ENCODE data around the gene CYP4F2.
"Not testable (repeated sequence)": the region's sequence is repeated elsewhere in the genome, so short reads cannot be mapped to it uniquely, and the experiment has no call there.

Gene CYP4F2

DNA sequence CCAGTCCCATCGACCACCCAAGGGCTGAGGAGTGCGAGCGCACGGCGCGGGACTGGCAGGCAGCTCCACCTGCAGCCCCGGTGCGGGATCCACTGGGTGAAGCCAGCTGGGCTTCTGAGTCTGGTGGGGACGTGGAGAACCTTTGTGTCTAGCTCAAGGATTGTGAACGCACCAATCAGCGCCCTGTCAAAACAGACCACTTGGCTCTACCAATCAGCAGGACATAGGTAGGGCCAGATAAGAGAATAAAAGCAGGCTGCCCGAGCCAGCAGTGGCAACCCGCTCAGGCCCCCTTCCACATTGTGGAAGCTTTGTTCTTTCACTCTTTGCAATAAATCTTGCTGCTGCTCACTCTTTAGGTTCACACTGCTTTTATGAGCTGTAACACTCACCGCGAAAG lies 2.2 kb upstream of the CYP4F2 start:
- DNase-seq (ENCODE audit: low read depth), result not testable (repeated sequence)

DNA sequence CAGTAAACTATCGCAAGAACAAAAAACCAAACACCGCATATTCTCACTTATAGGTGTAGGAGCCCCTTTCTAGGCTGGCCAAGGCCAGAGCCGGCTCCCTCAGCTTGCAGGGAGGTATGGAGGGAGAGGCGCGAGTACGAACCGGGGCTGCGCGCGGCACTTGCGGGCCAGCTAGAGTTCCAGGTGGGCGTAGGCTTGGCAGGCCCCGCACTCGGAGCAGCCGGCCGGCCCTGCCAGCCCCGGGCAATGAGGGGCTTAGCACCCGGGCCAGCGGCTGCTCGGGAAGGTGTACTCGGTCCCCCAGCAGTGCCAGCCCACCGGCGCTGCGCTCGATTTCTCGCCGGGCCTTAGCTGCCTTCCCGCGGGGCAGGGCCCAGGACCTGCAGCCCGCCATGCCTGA lies 1.7 kb upstream of the CYP4F2 start:
- not testable (repeated sequence) for DNase-seq (ENCODE audit: low read depth)

DNA sequence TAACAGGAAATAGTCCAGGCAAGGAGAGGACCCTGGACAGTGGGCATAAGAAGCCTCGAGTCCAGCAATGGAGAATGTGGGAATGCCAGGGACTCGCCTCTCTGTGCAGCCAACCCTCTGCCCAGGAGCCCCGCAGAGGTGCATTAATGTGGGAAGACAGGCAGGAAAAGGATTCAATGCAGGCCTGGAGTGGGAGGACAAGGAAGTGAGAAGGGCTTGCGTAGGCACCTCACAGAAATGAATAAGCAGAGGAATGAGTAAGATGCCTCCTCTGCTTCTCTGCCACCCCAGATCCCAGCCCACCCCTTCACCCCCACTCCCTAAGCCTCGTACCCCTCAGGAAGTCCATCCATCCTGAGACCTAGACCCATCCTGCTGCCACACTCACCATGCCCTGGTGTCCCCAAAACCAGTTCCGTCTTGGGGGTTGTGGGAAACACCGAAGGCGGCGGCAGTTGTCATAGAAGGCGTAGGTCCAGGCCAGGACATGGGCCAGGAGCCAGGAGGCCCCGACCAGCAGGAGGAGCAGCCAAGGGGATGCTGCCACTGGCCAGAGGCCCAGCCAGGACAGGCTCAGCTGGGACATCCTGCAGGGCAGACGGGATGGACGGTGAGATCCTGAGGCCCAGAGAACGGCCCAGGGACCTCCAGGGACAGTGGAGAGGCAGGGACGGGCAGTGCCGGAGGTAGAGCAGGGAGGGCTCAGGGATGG lies 692 bp downstream of the CYP4F2 start:
- no peak for DNase-seq (ENCODE audit: low read depth)

DNA sequence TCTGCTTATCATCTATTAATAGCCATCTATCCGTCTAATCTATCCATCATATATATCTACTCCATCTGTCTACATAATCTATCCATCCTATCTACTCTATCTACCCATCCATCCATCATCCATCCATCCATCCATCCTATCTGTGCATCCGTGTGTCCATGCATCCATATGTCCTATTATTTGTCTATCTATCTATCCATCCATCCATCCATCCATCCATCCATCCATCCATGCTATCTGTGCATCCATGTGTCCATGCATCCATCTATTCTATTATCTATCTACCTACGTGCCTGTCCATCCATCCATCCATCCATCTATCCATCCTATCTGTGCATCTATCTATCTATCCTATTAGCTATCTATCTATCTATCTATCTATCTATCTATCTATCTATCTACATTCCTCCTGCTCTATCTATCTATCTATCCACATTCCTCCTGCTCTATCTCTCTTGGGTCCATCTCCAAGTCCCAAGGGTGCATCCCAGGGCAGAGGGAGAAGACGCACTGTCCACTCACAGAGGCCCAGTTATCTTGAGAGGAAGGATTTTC lies 1.9 kb downstream of the CYP4F2 start:
- no peak for DNase-seq (ENCODE audit: low read depth)

DNA sequence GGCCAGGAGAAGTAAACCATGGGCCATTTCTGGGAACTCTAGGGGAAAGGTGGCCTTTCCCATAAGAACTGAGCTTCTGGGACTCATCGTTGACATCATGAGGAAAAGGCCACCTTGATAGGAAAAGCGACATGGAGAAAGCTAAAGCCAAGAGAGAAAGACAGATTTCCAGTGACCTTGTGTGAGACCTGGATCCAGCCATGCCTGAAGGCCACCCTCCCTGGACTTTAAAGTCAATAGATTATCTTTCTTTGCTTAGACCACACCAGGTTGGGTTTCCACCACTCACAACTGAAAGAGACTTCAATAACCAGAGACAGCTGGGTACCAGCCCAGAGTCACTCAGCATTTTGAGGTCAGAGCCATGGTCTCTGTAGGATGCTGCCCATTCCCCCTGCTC lies 3.5 kb downstream of the CYP4F2 start:
- no peak for DNase-seq (ENCODE audit: low read depth)

DNA sequence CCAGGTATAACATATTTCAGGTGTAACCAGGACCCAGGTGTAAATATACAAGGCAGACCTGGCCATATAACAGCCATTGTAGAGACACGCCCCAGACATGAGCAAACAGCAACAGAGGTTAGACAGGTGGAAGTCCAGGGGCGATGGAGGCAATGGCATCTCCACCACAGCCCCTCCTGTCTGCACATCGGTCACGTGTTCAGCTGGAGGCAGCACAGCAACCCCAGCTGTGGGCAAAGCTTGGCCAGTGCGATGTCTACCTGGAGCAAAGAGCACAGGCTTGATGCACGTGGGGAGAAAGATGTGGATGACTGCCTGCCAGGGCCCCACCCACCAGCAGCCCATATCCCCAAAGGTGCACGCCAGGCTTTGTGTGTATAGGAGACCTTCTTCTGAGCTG lies 4.4 kb downstream of the CYP4F2 start:
- no peak for DNase-seq (ENCODE audit: low read depth)

DNA sequence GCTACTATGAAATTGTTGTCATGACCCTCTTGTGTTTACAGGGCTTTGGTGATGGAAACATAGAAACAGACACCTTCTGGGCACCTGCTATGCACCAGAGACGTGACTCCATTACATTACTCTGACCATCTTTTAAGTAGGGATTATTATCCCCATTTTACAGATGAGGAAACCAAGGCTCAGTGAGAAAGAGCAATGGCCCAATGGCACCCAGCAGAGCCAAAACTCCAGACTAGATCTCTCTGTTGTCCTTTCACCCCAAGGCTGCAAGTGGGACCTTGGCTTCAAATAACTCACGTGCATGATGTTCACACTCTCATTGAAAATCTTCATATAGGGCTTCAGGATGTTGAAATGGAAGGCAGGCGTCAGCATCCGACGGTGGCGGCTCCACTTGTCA lies 5.9 kb downstream of the CYP4F2 start:
- DNase-seq (ENCODE audit: low read depth), result no peak

DNA sequence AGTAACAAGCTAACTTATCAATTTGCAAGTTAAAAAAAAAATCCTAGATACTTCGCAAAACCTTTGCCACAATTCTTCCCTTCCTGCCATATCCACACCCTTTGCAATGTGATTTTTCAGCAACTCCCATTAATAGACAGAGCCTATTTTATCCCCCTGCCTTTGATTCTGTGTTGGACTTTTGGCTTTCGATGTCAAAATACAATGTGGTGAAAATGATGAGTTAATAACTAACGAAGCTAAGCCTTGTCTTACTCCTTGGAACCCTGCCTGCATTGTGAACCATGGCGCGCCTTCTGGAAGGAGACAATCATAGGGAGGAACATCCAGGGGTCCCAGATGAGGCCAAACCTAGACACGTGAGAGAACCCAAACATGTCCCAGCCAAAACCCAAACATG lies 6.4 kb downstream of the CYP4F2 start:
- DNase-seq (ENCODE audit: low read depth), result no peak

DNA sequence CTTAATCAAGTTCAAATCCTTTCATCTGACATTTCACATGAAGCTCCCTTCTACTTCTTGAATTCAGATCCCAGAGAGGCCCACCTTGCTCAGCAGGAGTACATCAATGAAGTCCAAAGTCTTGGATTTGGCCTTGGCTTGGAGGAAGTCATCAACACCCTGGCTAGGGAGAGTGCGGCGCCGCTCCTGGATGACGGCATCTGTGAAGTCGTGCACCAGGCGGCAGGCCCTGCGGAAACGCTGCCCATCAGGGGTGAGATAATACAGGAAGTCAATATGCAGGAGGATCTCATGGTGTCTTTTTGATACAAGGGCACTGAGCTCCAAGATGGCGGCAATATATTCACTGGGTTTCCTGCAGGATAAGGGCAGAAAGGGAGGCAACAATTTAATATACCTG lies 8.5 kb downstream of the CYP4F2 start:
- not testable (repeated sequence) for DNase-seq (ENCODE audit: low read depth)

DNA sequence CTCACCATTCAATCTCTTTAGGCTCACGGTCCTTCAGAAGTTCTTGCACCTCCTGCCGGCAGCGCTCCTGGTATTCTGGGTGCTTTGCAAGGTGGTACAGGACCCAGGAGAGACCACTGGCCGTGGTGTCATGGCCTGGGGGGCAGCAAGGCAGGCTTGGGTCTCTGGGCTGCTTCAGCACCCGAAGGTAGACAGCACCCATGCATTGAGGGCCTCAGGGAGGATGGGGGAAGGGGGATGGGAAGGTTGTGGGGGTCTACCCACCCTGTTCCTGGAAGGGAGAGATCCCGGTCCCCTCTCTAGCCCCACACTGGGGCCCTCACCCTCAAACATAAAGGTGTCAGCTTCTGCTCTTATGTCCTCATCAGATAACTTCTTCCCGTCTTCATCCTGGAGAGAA lies 12.0 kb downstream of the CYP4F2 start:
- DNase-seq (ENCODE audit: low read depth), result no peak

DNA sequence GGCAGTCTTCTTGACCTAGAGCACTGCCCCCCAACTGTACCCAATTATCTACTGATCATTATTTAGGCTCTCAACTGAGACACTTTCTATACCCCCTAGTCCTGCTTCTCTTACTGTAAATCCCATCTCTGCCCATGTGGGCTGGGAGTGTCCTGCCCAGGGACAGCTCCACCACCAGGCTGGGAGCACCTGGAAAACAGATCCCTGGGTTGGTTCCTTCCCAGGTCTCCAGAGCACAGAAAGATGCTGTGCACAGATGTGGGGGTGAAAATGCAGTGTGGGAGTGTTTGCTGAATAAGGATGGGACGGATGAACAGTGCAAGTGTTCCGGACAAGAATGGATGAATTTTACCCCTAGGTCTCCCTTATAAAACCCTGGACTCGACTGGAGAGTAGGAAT lies 12.7 kb downstream of the CYP4F2 start:
- DNase-seq (ENCODE audit: low read depth), result no peak

DNA sequence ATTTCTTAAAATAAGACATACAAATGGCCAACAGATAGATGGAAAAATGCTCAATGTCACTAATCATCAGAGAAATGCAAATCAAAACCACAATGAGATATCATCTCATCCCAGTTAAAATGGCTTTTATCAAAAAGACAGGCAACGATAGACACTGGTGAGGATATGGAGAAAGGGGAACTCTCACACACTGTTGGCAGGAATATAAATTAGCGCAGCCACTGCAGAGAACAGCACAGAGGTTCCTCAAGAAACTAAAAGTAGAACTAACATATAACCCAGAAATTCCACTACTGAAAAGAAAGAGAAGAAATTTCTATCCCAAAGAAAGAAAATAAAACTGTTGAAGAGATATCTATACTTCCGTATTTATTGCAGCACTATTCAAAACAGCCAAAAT lies 14.5 kb downstream of the CYP4F2 start:
- DNase-seq (ENCODE audit: low read depth), result not testable (repeated sequence)

DNA sequence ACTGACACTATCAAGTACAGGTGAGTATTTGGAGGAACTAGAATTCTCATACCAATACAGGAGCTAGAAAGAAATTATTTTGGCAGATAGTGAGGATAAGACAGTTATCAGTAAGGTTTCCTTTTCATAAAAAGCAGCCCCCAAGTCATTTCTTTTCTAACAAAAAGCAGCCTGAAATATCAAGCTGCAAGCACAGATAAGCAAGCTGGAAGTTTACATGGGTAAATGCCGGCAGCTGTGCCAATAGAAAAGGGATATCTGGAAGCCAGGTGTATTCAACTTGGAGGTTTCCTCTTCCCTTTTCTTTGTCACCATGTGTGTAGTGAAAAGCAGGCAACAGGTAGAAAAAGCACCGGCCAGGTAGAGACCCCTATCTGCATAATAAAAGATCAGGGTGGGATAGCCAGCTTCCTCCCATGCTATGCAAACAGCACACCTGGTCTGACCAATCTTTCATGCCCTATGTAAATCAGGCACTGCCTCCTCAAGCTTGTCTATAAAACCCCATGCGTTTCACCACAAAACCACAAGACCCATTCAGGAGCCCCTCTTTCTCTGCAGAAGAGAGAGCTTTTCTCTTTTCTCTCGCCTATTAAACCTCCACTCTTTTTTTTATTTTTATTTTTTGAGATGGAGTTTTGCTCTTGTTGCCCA lies 22.9 kb downstream of the CYP4F2 start:
- no peak for DNase-seq (ENCODE audit: low read depth)

DNA sequence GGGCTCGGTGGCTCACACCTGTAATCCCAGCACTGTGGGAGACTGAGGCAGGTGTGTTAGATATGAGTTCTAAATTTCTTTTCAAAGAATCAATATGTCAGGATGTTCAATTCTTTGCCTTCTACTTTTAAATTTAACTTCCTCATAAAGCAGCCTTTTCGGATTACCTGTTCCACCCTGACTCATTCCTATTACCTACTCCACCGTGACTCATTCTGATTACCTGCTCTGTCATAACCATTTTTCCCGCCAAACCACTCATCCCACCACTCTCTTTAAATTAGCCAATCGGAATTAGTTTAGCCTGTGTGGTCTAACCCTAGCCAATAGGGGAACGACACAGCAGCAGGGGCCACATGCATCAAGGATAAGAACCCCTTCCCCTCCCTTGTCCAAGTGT lies 24.1 kb downstream of the CYP4F2 start:
- not testable (repeated sequence) for DNase-seq (ENCODE audit: low read depth)

DNA sequence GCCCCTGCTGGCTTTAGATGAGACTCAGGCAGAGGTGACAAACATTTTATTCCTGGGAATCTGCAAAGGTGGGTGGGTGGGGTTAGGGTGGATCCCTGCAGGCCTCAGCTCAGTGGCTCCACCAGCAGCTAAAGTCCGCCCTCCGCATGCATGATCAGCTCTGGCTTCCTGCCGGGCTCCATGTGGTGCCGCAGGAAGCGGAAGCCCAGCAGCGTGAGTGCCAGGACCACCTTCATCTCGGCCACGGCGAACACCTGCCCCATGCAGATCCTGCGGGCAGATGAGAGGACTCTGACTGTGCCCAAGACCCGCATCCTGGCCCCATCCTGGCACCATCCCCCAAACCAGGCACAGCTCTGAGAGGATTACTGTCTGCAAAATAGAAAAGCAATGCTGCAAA lies 26.3 kb downstream of the CYP4F2 start:
- DNase-seq (ENCODE audit: low read depth), result no peak

DNA sequence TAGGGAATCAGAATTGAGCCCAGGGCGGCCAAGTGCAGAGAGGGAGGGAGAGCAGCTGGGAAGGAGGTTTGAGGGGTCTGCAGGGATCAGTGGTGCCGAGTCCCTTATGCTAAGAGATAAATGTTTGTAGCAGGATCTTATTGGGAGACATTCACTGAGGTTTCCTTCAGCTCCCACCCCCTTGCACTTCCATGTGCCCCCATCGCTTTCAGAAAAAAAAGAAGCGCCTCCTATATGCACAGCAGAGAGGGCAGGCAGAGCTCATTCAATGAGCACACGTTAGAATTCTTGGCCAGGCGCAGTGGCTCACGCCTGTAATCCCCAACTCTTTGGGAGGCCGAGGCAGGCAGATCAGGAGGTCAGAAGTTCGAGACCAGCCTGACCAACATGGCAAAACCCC lies 28.0 kb downstream of the CYP4F2 start:
- DNase-seq (ENCODE audit: low read depth), result no peak

DNA sequence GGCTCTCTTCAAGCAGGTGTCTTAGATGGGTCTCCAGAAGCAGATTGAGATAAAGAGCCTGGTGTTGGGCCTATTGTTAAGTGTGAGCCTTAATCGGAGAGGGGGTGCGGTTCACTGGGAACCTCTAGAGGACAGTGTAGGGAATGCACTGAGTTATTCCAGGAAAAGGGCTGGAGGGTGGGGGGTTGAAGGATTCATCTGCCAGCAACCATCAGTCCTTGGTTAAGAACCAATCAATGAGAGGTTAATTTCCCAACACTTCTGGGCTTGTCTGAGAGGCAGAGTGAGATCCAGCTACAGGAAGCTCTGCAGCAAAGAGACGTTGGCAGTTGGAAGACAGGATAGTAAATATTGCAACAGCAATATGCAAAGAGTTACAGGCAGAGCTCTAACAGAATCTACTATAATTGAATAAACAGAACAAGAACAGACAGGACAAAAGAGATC lies 28.7 kb downstream of the CYP4F2 start:
- no peak for DNase-seq (ENCODE audit: low read depth)

DNA sequence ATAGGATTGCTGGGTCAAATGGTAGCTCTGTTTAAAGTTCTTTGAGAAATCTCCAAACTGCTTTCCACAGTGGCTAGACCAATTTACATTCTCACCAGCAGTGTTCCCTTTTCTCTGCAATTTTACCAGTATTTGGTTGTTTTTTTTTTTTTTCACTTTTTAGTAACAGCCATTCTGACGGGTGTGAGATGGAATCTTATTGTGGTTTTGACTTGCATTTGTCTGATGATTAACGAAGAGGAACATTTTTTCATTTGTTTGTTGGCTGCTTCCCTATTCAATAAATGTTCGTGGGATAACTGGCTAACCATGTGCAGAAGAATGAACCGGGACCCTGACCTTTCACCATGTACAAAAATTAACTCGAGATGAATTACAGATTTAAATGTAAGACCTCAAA lies 31.2 kb downstream of the CYP4F2 start:
- DNase-seq (ENCODE audit: low read depth), result no peak

DNA sequence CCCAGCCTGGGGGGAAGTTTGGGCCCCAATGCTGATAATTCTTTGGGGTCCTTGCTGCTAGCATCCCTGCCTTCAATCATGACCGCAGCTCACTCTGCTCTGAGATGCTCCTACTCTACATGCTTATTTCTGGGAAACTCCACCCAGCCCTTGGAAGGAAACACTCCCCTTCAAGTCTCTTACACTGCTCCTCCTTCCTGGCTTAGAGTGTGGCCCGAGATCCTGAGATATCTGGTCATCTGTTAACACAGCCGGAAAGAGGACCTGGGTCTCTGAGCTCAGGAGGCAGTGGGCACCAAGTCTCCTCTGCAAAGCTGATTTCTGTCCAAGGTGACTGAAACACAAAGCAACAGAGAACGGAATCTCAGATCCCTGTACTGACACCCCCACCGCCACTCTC lies 33.0 kb downstream of the CYP4F2 start:
- DNase-seq (ENCODE audit: low read depth), result no peak

DNA sequence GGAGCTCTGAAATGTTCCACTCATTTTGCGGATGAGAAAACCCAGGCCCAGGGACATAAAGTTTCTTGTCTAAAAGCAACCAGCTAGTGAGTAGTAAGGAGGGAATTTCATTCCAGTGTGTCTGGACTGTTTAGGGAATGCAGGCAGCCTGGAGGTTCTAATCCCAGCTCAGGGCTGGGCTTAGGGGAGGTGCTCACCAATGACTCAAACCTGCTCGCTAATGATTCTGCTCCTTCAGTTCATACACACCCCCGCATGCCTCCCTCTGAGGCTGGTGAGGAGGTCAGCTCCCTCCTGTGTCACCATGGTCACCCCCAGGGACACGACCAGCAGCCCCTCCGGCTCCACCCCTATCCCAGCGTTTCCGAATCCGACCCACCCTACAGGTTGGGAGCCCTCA lies 34.6 kb downstream of the CYP4F2 start:
- no peak for DNase-seq (ENCODE audit: low read depth)

DNA sequence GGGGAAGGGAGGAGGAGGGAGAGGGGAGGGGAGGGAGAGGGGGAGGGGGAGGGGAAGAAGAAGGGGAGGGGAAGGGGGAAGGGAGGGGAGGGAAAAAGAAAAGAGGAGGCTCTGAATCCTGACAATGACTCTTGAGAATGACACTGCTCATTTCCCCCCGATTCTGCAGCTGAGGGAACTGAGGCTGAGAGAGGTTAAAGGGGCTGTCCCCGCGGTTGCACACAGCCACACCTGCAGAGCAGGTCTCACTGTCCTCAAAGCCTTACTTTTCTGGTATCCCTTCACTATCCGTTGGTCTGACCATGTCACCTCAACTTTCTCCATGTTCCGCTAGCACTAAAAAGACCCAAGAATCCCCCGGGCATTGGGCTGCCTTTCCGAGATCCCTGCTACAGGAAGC lies 35.4 kb downstream of the CYP4F2 start:
- no peak for DNase-seq (ENCODE audit: low read depth)

DNA sequence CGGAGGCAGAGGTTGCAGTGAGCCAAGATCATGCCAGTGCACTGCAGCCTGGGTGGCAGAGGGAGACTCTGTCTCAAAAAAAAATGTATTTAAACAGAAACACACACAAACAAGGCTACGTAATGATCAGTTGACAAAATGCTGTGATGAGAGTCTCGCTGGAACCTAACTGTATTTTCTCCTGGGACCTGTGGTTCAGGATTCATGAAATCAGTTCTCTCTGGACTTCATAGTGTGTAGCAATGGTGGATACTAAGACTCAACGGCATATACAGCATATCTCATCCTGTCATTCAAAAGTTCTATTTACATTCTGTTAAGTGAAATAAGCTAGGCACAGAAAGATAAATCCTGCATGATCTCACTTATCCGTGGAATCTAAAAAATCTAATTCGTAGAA lies 37.4 kb downstream of the CYP4F2 start:
- no peak for DNase-seq (ENCODE audit: low read depth)

DNA sequence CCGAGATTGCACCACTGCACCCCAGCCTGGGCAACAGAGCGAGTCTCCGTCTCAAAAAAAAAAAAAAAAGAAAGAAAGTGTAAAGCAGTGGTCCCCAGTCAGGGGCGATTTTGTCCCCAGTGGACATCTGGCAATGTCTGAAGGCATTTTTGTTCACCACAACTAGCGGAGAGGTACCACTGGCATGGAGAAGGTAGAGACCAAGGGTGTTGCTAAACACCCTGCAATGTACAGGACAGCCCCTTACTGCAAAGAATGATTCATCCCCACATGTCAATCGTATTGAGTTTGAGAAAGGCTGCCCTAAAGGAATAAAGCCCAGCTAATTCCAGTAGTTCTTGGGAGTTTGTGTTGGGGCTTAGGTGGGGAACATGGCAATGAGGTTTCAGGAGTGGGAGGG lies 38.7 kb downstream of the CYP4F2 start:
- DNase-seq (ENCODE audit: low read depth), result no peak

DNA sequence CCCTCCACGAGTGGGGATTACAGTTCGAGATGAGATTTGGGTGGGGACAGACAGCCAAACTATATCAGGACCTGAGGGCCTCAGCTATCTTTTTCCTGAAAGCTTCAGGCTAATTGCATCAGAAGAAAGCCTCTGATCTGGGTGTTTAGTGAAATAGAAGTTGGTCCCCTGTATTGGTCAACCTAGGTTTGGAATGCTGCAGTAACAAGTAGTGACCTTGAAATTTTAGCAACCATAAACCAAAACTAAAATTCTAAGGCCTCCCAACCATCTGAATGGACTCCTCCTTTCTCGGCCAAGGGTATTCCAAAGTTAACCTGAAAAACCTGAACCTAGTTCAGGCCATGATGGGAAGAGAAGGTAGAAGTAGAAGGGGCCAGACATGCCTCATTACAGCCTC lies 47.5 kb downstream of the CYP4F2 start:
- no peak for DNase-seq (ENCODE audit: low read depth)

Measured in stimulated activated CD8-positive, alpha-beta memory T cell treated with anti-CD3 and anti-CD28 coated beads, Interleukin-12 subunit alpha, Interleukin-12 subunit beta, amount 100 ng/mL, for 4 hours (primary cell).